HG02943 (cell line): ENCODE data around the gene GPR37L1.
"Not testable (repeated sequence)": the region's sequence is repeated elsewhere in the genome, so short reads cannot be mapped to it uniquely, and the experiment has no call there.

Experiments
- ATAC-seq: cut with Tn5 transposase; IDR thresholded peaks from one replicate; pipeline ENCODE4 v1.9.1; 2021; ENCODE audit warnings: mild to moderate bottlenecking, low read depth, moderate library complexity; ENCODE audit not compliant: unreplicated experiment

The GPR37L1 gene

DNA sequence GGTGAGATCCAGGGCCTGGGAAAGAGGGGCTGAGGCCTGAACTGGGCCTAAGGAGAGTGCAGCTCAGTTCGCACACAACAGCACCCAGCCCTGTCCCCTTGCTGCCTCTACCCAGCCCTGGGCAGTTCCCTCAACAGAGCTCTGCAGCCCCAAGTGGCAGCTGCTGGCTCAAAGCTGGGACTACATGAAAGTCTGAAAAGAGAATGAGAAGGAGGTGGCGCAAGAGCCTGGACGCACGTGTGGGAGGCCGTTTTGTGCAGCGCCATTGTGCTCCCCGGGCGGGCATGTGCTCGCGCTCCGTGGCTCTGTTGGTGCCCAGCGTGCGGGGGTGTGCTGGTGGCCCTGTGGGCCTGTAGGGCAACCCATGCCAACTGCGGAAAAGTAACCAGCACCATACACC lies 10.3 kb downstream of the GPR37L1 start:
- no peak for ATAC-seq

DNA sequence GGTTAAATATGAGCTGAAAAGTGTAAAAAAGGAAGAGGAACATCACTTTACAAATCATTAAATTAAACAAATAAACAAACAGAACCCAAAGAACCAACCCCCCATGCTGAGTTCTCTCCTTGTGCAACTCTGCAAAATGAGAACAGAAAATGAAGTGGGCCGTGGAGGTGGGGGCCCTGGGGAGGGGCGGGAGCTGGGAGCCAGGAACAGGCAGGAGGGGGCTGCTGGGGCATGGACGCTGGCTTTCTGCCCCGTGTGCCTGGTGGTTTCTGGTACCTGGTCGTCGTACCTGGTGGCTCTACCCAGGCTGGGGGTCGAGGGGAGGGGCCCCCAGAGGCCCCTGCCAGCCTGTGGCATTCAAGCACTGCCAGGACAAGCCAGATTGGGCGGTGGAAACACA lies 10.8 kb downstream of the GPR37L1 start:
- ATAC-seq, result no peak

DNA sequence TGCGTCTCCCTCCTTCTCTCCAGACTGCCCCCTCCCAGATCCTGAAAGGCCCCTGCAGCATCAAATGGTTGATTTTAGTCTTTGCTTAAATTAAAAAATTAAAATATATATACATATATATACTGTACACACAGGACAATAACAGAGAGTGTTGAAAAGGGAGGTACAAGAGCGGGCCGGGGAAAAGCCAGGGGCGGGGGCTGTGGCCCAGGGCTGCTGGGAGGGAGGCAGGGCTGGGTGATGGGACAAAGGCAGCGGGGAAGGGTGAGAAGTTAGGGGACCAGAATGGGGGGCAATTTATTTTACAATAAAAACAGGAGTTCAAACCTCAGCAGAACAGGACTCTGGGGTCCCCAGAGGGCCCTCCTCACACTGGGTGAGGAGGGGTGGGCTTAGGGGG lies 11.3 kb downstream of the GPR37L1 start:
- ATAC-seq, result no peak

DNA sequence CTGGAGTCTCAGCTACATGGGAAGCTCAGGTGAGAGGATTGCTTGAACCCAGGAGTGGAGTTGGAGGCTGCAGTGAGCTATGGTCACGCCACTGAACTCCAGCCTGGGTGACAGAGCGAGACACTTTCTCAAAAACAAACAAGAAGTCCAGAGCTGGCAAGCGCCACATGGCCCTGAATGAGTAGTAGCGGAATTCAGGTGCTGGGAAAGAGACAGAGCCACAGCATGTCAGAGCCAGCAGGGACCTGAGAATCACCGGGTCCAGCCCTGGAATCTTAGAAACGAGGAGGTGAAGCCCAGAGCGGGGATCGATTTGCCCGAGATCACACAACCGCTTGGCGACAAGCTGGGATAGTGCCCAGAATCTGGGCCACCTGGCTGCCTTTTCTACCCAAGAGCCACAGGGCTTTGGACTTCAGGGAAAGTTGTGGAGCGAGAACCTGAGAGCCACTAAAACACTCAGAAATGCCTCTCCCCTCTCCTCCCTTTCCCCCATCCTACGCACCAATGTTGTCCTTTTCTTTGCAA lies 12.0 kb downstream of the GPR37L1 start:
- ATAC-seq, result no peak

DNA sequence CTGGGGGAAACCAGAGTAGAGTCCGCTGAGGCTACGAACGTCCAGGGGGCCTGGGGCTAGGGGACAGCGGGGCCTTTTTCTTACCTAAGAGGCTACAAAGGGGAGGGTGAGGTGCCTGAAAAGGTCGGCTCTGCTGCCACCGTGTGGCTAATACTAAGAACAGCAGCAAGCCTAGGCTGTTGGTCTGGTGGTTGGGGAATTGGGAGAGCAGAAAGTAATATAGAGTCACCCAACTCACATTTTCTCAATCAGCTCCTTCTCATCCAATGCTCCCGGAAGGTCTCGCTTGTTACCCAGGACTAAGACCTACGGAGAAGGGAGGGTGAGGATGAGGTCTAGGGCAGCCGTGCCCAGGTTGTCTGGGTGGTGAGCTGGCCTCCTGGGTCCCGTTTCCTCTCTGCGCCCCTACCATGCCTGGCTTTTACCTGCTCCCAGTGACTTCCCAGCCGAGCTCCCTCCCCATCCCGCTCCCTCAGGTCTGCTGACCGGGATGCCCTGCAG lies 12.6 kb downstream of the GPR37L1 start:
- ATAC-seq, result no peak

DNA sequence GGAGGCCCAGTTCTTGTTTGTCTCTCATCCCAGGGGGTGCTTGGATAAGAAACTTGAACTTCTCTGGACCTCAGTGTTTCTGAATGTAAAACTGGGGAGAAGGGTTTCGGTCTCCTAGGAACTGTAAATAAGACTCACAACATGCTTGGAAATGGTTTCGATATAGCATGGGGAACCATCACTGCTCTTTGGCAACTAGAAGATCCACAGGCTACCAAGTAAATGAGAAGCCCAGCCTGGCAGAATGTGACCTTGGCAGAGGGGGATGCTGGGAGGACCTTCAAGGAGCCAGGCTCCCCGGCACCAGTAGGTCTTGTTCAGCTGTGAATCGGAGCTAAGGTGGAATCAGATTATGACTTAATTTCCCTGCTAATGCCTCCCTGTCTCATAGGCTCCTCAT lies 18.1 kb downstream of the GPR37L1 start:
- ATAC-seq, result no peak

DNA sequence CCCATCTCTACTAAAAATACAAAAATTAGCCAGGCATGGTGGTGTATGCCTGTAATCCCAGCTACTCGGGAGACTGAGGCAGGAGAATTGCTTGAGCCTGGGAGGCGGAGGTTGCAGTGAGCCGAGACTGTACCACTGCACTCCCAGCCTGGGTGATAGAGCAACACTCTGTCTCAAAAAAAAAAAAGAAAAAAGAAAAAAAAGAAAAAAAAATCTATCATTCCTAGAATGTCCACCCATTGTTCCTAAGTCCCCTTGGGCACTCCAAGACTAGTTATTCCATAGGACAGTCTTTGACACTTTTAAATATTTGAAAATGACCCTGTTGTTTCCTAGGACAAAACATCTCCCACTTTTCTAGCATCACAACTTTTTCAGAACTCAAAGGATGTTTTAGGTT lies 18.8 kb downstream of the GPR37L1 start:
- not testable (repeated sequence) for ATAC-seq

DNA sequence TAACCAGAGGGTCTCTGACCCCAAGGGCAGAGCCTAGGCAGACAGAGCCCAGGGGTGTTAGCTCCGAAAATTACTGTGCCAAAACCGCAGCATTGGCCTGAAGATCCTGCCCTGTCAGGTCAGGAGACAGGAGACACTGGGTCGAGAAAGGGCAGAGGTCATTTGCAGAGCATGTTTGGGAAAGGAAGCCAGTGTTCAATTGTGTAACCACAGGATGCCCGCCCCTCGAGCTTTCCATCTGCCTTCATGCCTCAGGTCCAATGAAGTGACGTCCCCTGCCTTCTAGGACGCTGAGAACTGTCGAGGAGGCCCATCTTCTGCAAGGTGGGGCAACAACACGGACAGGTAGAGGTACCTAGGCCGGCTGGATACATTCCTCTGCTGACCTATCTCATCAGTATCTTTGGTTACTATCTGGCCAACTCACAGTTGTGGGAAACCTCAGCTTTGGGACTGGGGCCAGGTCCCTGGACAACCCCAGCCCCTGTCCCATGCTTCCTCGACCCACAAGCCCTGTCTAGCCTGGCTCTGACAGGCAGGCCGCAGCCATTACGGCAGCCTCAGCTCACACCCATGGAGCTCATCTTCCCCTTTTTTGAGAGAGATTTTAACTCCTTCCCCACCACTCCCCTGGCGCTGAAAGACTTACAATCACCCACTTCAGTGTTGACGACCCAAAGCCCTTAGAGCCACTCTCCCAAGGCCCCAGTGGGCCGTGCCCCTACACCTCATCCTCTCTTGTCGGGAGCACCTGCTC lies 20.5 kb downstream of the GPR37L1 start:
- ATAC-seq, result peak; percentile 16

DNA sequence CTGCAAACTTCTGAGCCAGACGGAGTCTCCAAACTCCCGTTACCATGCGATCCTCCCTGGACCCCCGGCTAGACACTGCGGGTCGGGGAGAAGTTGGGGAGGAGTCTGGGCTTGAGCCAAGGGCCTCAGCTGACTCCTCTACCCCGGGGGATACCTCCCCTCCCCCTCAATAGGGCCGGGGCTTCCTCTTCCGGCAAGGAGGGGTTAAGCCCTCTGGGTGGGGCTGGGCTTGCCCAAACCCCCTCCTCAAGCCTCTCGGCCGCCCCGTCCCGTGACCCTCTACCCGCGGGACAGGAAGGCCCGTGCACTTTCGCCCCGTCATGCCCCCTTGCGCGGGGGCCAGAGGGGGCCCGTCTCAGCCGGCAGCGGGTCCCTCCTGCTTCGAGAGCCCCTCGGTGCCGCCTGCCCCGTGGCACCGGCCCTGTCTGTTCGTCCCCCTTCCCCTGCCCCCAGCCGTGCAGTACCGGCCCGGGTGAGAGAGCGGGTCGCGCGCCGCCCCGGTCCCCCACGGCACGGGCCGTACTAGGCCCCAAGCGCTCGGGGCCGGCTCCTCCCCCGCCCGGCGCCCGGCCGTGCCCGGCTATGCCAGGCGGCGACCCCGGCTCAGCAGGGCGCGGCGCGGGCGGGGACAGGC lies 21.2 kb downstream of the GPR37L1 start:
- peak; percentile 43 for ATAC-seq

DNA sequence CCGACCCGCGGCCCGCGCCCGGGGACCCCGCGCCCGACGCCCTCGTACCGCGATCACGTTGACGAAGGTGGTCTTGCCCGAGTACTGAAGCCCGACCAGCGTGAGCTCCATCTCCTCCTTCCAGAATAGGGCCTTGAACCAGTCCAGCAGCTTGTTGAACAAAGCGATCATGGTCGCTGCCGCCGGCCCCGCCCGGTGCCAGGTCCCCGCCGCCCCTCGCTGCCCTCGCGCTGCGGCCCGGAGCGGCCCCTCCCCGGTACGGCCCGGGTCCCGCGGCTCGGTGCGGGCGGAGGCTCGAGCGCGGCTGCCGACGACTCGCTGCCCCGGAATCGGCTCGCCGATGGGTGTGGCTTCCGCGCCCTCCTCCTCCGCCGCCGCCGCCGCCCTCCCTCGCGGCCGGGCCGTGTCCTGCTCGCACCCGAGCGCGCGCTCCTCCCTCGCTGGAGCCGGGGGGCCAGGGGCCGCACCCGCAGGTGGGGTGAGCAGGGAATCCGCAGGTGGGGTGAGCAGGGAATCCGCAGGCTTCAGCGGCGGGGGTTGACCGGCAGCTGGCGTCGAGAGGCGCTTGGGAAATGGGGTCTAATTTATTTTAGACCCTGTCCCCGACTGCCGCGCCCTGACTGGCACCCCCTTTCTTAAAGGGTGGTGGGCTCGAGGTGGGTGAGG lies 21.8 kb downstream of the GPR37L1 start, which contains the start of gene ARL8A:
ARL8A (minus strand) TSS at position 336 of the 666 bp plus-strand sequence; CDS start at position 171, 165 bp downstream.
- ATAC-seq, result peak; percentile 54

DNA sequence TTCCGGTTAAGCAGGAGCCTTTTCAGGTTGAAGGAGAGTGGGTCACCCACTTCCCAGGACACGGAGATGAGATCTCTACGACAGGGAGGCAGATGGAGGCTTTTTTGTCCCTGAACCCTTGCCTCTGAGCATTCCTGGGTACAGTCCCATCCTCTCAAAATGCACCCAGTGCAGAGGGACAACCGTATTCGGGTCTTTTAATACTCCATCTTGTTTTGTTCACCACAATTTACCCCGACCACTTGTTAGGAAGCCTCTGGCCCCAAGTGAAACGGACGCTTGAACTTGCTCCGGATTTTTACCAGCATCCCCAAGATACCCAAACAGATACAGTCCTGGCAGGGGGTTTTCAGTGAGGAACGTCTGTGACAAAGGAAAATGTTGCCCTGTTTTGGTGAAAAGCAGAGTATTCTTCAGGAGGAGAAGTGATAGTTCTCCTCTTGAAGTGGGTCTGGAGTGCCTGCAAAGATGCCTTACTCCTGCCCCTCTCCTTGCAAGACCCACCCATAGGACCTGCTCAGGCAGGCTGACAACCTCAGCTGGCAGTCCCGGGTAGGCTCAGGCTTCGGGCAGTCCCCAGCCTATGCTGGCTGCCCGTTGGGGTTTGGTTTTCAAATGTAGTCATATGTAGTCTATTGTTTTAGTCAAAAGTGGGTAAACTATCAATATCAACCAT lies 22.5 kb downstream of the GPR37L1 start:
- ATAC-seq, result no peak

DNA sequence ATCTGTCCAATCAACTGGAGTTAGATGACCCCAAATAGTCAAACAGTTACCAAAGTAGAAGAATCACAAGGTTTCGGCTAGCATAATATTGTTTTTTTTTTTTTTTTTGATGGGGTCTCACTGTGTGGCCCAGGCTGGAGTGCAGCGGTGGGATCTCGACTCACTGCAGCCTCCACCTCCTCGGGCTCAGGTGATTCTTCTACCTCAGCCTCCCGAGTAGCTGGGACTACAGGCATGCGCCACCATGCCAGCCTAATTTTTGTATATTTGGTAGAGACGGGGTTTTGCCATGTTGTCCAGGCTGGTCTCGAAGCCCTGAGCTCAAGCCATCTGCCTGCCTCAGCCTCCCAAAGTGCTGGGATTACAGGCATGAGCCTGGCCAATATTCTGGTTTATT lies 23.0 kb downstream of the GPR37L1 start:
- ATAC-seq, result not testable (repeated sequence)

DNA sequence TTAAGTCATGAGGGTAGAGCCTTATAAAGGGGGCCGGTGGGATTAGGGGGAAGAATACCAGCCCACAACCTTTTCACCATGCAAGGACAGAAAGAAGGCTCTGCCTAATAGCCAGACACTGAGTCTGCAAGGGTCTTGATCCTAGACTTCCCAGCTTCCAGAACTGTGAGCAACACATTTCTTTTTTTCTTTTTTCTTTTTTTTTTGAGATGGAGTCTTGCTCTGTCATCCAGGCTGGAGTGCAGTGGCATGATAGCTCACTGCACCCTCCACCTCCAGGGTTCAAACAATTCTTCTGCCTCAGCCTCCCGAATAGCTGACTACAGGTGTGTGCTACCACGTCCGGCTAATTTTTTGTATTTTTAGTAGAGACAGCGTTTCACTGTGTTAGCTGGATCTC lies 23.6 kb downstream of the GPR37L1 start:
- ATAC-seq, result no peak

DNA sequence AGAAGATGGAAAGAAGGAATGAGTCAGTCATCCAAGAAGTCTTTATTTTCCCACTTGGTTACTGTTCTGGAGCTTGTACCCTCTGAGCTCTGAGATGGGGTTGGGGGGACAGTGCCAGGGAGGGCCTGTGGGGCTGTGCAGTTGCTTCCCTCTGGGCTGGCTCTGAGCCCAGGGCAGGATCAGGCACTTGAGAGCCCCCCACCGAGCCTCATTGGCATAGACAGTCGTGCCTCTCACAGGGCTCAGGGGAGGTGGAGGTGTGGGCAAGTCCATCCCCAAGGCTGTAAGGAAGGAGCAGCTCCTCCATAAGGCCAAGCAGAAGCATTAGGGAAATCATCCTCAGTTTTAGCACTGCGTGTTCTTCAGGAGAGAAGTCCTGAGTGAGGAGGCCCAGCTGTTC lies 24.3 kb downstream of the GPR37L1 start:
- ATAC-seq, result no peak

DNA sequence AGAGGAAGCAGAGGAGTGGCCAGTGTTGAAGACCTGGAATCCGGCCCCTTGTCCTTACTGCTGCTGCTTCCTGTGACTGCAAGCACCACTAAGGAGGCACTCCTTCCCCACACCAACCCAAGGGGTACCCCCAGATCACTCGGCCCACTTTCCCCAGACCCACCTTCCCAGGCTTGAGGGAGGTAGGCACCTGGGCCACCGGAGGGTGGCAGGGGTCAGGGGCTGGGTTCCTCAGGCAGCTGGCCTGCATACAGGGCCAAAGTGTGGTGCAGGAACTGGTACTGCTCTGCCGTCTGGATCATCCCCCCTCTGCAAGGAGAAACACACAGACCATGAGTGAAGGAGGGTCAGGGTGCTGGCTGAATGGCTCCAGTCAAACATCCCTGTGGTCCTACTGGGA lies 25.7 kb downstream of the GPR37L1 start:
- ATAC-seq, result no peak

DNA sequence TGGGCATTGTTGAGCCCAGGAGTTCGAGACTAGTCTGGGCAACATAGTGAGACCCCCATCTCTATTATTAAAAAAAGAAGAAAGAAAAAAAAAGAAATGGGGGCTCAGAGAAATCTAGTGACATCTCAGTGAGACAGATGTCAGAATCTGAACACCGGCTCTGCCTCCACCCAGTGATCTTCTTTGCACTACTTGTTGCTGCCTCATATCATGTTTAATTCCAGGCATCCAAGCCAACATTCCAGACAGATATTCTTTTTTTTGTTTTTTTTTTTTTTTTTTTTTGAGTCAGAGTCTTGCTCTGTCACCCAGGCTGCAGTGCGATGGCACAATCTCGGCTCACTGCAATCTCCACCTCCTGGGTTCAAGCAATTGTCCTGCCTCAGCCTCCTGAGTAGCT lies 26.8 kb downstream of the GPR37L1 start:
- ATAC-seq, result no peak

DNA sequence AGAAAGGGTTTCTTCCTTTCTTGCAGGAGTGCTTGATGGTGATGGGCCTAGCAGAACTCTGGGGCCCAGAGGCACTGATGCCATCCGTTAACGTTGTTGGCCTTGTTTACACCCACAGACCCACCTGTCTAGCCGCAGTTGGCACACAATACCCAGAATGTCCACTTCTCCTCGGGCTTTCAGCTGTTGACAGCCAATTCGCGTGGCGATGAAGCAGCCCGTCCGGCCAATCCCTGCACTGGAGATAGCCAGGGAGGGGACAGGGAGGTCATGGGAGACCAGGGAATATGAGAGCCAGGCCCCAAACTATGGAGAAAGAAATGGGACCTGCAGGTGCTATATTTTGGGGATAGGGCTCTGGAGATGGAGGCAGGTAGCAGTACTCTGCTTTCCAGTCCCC lies 27.5 kb downstream of the GPR37L1 start:
- ATAC-seq, result no peak

DNA sequence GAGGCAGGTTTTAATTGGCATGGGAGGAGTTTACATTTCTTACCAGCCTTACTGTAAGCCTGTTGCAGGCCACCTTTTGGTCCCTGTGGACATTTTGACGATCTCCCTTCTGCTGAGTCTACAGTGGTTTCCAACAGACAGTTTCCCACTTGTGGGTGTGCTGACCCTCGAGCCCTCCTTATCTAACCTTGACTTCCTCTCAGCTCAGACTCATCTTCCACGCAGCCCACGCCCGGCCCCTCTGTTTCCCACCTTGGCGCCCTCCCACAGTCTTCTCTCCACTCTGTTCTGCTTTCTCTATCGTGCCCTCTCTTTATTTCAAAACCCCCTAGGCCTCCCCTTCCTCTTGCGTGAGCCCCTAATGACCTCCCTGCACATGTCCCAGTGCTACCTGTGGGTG lies 27.9 kb downstream of the GPR37L1 start:
- ATAC-seq, result no peak

DNA sequence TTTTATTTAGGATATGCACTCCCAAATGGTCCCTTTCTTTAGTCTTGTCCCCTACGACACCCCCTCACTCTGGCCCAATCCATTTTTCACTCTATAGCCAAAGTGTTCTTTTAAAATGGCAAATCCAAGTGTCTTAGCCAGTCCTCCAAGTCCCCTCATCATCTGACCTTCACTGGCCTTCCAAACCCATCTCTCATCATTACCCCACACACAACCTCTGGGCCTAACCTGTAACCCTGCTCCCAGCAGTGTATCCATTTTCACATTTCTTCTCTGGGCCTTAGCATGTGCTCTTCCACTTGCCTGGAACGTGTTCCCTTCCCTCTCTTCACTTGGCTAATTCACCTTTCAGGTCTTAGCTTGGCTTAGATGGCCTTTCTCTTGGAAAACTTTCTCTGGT lies 28.3 kb downstream of the GPR37L1 start:
- ATAC-seq, result no peak

DNA sequence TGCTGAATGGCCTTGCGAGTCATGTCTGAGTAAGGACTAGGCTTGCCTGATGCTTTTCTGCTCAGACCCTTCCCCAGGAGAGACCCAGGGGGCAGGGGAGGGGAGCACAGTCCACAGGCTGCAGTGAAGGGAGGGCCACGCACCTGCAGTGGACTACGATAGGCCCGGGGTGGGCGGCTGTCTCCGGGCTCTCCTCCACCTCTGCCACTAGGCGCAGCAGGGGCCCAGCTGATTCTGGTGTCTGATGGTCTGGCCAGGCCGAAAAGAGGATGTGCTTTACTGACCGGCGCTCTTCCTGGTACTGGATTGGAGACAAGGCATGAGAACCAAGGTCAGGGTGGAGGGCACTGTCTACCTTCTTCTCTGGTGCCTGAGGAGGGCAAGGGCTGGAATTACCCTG lies 29.7 kb downstream of the GPR37L1 start:
- no peak for ATAC-seq

DNA sequence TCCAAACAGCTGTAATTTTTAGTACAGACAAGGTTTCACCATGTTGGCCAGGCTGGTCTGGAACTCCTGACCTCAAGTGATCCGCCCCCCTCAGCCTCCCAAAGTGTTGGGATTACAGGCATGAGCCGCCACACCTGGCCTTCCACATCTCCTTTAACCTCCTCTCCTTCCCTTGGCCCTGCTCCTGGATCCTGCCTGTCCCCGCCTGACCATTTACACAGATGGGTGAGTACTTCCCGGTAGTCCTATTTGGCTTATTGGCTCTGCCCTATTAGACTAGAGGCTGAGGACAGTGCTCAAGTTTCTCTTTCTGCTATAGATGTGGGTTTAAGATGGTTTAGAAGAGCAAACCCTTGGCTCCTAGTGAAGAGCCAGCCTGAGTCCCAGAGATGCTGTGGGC lies 30.6 kb downstream of the GPR37L1 start:
- ATAC-seq, result no peak
